Gastrocnemius medialis (tissue), 4 donors: ENCODE measurements around the gene KLHL33. TPM values are rescaled to one million over a fixed set of nuclear protein-coding genes. Genes with fewer than 3 reads are reported as not detected.

Experiments used
- ATAC-seq, 2 donors: fragments of 150-250 bp; one replicate each; pipeline ENCODE4 v1.9.1; 2016
- DNase-seq, 2 donors: peaks; one replicate each; pipeline ENCODE4 v3.0.0-alpha.2; 2019
- H3K27ac ChIP-seq, 4 donors: fragments of 200-600 bp; sonication (generic); 1 replicate in 1 of 4; 2 replicates in 3 of 4; pipeline ENCODE4 v1.5.1; 2016 to 2018; ENCODE audit warnings: mild to moderate bottlenecking in 2 of 4, moderate library complexity in 1 of 4
- H3K27me3 ChIP-seq, 3 donors: fragments of 200-600 bp; sonication (generic) in 2 of 3; 1 replicate in 1 of 3; 2 replicates in 2 of 3; pipeline versions ENCODE4 v1.5.1 to v1.6.0; 2016 to 2019; ENCODE audit warnings: mild to moderate bottlenecking in 1 of 3, moderate library complexity in 1 of 3
- H3K36me3 ChIP-seq, 2 donors: fragments of 200-600 bp; sonication (generic) in 1 of 2; one replicate each; pipeline ENCODE4 v1.5.1; 2017 to 2018
- H3K4me1 ChIP-seq, 2 donors: fragments of 200-600 bp; sonication (generic) in 1 of 2; one replicate each; pipeline ENCODE4 v1.5.1; 2016 to 2017; ENCODE audit warnings: mild to moderate bottlenecking in 2 of 2
- H3K4me3 ChIP-seq, 4 donors: fragments of 200-600 bp; sonication (generic) in 3 of 4; 1 replicate in 1 of 4; 2 replicates in 3 of 4; pipeline ENCODE4 v1.5.1; 2016 to 2019; ENCODE audit warnings: mild to moderate bottlenecking in 2 of 4
- H3K9me3 ChIP-seq, 3 donors: fragments of 200-600 bp; sonication (generic) in 2 of 3; 1 replicate in 1 of 3; 2 replicates in 2 of 3; pipeline ENCODE4 v1.5.1; 2016 to 2019
- CTCF ChIP-seq, 5 experiments: fragments of 450-650 bp in 3 of 5; fragments of 200-600 bp in 2 of 5; sonication (generic) in 2 of 5; IDR thresholded peaks in 4 of 5; conservative IDR thresholded peaks in 1 of 5; 1 replicate in 4 of 5; 2 replicates in 1 of 5; pipeline ENCODE4 v1.5.1; 2016 to 2019; ENCODE audit warnings: antibody characterized with exemption in 5 of 5, mild to moderate bottlenecking in 3 of 5, moderate library complexity in 3 of 5
- POLR2A ChIP-seq, 2 donors: fragments of 450-650 bp; IDR thresholded peaks; one replicate each; pipeline ENCODE4 v1.6.1; 2017; ENCODE audit warnings: antibody characterized with exemption in 2 of 2, mild to moderate bottlenecking in 2 of 2, moderate library complexity in 2 of 2
- in situ Hi-C, 4 donors: fragments of 200-750 bp; cut with MboI; loops; one replicate each; pipeline versions ENCODE4 v1.15.0 to v1.8.0; 2017; ENCODE audit warnings: low sequenced_read_pairs in 4 of 4
- intact Hi-C: fragments of 100-400 bp; cut with DNase I; formaldehyde crosslinking; loops from one replicate; pipeline ENCODE4 v1.15.1; 2023; ENCODE audit warnings: low total_unique reads
- total RNA-seq, 4 donors: library from RNA; depleted of rRNA; stranded (reverse); fragments of >200 nt; gene quantifications; one replicate each; pipeline versions ENCODE4 v1.1.0 to v1.2.3, GENCODE V29; 2016

Gene KLHL33
- total RNA-seq, 4 donors from 2014 or later = 1.9 to 4.7 (median 3.5) TPM

DNA sequence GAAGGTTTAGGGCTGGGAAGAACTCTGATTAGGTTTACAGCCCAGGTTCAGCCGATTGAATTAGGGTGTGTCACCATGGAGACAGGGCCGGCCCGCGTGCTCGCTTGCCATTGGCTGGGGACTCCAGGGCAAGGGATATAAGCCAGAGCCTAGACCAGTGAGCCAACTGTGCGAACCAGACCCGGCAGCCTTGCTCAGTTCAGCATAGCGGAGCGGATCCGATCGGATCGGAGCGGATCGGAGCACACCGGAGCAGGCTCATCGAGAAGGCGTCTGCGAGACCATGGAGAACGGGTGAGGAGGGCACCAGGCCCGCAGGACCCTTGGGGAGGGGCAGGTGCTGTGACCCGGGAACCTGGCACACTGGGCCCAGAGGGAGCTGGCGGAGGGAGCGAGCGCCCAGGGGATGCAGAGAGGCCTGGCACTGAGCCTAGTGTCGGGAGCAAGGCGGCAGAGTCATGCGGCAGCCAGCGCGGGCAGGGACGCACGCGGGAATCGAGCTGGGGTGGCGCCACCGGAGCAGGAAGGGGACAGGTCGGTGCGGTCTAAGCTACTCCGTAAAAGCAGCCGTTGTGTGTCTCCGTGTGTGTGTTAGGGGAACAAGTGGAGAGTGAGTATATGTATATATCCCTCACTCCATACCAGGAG is 33.4 kb upstream of the KLHL33 start, which contains the start of gene PNP:
PNP (plus strand) TSS at position 165 of the 648 bp plus-strand sequence; CDS start at position 284, 119 bp downstream.
- intact Hi-C loops = no loop called here

DNA sequence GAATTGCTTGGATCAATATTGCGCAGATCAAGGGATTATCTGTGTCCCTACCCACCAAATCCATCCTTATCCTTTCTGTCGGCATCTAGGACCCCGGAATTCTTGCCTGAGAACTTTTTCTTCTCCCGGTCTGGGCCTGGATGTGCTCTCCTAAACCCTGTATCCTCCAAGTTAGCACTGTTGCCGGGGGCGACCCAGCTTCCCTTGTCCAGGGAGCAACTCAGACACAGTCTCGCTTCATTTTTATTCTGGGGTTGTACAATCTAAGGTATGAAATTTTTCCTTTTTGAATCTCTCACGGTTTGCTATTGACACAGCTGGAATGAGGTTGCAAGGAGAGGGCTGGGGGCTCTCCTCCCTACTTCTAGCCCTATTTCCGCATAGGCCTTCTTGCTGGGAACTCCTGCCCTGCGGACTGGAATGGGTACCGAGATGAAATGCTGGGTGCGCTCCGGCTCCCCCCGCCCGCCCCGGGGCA is 32.8 kb upstream of the KLHL33 start:
- intact Hi-C loops (no loop called here), in situ Hi-C loops (loop anchor here (10.0 to 25.0 kb wide), 4 partner anchors 54 to 568 kb away; partner anchors contain the start of genes CCNB1IP1 (in 3 of the 4), PARP2 (in 3 of the 4), ANG (in 1 of the 4) and NDRG2 (in 1 of the 4))
- H3K27ac ChIP-seq = peak overlapping the region; percentile 74 to 80 (median 76)
- TF ChIP-seq POLR2A (IDR thresholded peaks at IDR 0.05) = no peak
- TF ChIP-seq CTCF (IDR thresholded peaks at IDR 0.05 in 4 of 5, conservative IDR thresholded peaks at IDR 0.05 in 1 of 5) = no peak
- ATAC-seq = no peak
- H3K36me3 ChIP-seq = peaks cover 0 to 9% of the 10 kb centered on the region in 2 donors
- no peaks in the 10 kb centered on the region for H3K27me3 ChIP-seq
- peak overlapping the region; percentile 65 to 95 (median 69) for H3K4me3 ChIP-seq
- H3K4me1 ChIP-seq = peaks cover 7 to 17% of the 10 kb centered on the region in 2 donors
- DNase-seq = no peak
- no peaks in the 10 kb centered on the region for H3K9me3 ChIP-seq

More for the DNA sequence above, 33.4 kb upstream of the KLHL33 start, which contains the start of gene PNP:
- ATAC-seq (peak; percentile 78 to 86), DNase-seq (peak; percentile 63 to 67)
- H3K27me3 ChIP-seq = no peaks in the 10 kb centered on the region
- in situ Hi-C loops = loop anchor here (10.0 to 25.0 kb wide), 4 partner anchors 55 to 568 kb away; partner anchors contain the start of genes CCNB1IP1 (in 3 of the 4), PARP2 (in 3 of the 4), ANG (in 1 of the 4) and NDRG2 (in 1 of the 4)
- no peaks in the 10 kb centered on the region for H3K9me3 ChIP-seq
- peaks cover 7 to 17% of the 10 kb centered on the region in 2 donors for H3K4me1 ChIP-seq
- peak; percentile 79 to 82 for TF ChIP-seq POLR2A (IDR thresholded peaks at IDR 0.05)
- TF ChIP-seq CTCF (IDR thresholded peaks at IDR 0.05 in 4 of 5, conservative IDR thresholded peaks at IDR 0.05 in 1 of 5) = no peak
- H3K27ac ChIP-seq = peak within 1 kb of the TSS; percentile 74 to 80 (median 76)
- peaks cover 0 to 11% of the 10 kb centered on the region in 2 donors for H3K36me3 ChIP-seq
- peak within 1 kb of the TSS; percentile 65 to 95 (median 69) for H3K4me3 ChIP-seq

- H3K36me3 ChIP-seq = peaks cover 0 to 37% of the 10 kb centered on the region in 2 donors
- peak; percentile 97 to 99 for TF ChIP-seq POLR2A (IDR thresholded peaks at IDR 0.05)
- peak in 2 of 5 experiments; percentile 20 to 39 for TF ChIP-seq CTCF (IDR thresholded peaks at IDR 0.05 in 4 of 5, conservative IDR thresholded peaks at IDR 0.05 in 1 of 5)
- peak within 1 kb of the TSS; percentile 98 to 99 (median 98) for H3K27ac ChIP-seq
- peak within 1 kb of the TSS; percentile 93 to 99 (median 96) for H3K4me3 ChIP-seq
- no peaks in the 10 kb centered on the region for H3K27me3 ChIP-seq
- ATAC-seq (peak; percentile 96 to 97), DNase-seq (peak; percentile 100)
- in situ Hi-C loops (loop anchor here (10.0 to 25.0 kb wide), 4 partner anchors 47 to 576 kb away; partner anchors contain the start of genes CCNB1IP1 (in 3 of the 4), PARP2 (in 3 of the 4), ANG (in 1 of the 4) and NDRG2 (in 1 of the 4)), intact Hi-C loops (loop anchor here (1.0 to 2.0 kb wide), 3 partner anchors 118 to 578 kb away; partner anchors contain the start of gene PARP2)
- peaks cover 14 to 16% of the 10 kb centered on the region in 2 donors for H3K4me1 ChIP-seq
- no peaks in the 10 kb centered on the region for H3K9me3 ChIP-seq
Measured at GRCh38 chr14:20461225-20462141, 25.5 kb upstream of the KLHL33 start, which contains the start of gene PIP4P1. TSS of gene PIP4P1 (minus strand) at chr14:20461434. CDS start at chr14:20461325, 109 bp downstream.
